Measurements from ENCODE around the gene TAF3.

DNA sequence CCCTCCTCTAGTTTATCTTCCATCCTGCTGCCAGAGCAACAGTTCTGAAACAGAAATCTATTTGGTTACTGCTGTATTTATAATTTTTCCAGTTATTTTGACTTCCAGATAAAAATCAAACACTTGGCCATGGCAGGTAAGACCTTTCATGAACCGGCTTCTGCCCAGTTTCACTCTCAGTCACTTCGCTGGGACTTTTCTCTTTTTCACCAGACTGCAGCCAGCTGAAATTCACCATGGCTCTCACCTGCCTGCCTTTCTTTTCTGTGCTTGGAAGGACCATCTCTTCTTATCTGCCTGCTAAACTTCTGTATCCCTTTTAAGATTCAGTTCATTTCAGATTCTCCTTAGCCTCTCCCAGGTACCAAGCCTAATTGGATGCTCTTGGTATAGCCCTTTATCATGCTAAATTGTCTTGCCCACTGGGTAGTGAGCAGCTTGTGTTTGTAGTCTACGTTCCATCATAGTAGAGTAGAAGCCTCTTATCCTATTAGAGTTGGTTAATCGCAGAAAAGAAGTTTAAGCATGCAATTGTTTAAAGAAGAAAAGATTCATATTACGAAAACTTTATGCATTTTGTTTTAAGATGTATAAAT, 71.7 kb downstream of the TAF3 start:
- TF ChIP-seq, protein P1, sequence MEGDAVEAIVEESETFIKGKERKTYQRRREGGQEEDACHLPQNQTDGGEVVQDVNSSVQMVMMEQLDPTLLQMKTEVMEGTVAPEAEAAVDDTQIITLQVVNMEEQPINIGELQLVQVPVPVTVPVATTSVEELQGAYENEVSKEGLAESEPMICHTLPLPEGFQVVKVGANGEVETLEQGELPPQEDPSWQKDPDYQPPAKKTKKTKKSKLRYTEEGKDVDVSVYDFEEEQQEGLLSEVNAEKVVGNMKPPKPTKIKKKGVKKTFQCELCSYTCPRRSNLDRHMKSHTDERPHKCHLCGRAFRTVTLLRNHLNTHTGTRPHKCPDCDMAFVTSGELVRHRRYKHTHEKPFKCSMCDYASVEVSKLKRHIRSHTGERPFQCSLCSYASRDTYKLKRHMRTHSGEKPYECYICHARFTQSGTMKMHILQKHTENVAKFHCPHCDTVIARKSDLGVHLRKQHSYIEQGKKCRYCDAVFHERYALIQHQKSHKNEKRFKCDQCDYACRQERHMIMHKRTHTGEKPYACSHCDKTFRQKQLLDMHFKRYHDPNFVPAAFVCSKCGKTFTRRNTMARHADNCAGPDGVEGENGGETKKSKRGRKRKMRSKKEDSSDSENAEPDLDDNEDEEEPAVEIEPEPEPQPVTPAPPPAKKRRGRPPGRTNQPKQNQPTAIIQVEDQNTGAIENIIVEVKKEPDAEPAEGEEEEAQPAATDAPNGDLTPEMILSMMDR (IDR thresholded peaks at IDR 0.05) = no peak
- no peak for TF ChIP-seq POLR2AphosphoS5 (IDR thresholded peaks at IDR 0.05; ENCODE audit: low read depth, low read length)
- TF ChIP-seq, protein P2, sequence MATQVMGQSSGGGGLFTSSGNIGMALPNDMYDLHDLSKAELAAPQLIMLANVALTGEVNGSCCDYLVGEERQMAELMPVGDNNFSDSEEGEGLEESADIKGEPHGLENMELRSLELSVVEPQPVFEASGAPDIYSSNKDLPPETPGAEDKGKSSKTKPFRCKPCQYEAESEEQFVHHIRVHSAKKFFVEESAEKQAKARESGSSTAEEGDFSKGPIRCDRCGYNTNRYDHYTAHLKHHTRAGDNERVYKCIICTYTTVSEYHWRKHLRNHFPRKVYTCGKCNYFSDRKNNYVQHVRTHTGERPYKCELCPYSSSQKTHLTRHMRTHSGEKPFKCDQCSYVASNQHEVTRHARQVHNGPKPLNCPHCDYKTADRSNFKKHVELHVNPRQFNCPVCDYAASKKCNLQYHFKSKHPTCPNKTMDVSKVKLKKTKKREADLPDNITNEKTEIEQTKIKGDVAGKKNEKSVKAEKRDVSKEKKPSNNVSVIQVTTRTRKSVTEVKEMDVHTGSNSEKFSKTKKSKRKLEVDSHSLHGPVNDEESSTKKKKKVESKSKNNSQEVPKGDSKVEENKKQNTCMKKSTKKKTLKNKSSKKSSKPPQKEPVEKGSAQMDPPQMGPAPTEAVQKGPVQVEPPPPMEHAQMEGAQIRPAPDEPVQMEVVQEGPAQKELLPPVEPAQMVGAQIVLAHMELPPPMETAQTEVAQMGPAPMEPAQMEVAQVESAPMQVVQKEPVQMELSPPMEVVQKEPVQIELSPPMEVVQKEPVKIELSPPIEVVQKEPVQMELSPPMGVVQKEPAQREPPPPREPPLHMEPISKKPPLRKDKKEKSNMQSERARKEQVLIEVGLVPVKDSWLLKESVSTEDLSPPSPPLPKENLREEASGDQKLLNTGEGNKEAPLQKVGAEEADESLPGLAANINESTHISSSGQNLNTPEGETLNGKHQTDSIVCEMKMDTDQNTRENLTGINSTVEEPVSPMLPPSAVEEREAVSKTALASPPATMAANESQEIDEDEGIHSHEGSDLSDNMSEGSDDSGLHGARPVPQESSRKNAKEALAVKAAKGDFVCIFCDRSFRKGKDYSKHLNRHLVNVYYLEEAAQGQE (IDR thresholded peaks at IDR 0.05; ENCODE audit: insufficient read depth in 1 of 2, low read depth in 2 of 2, low read length in 1 of 2) = no peak
- no peak for TF ChIP-seq TCF7L2 (IDR thresholded peaks at IDR 0.05; ENCODE audit: low read depth, low read length)
- TF ChIP-seq SIN3A (IDR thresholded peaks at IDR 0.05; ENCODE audit: borderline replicate concordance, insufficient read depth, low read depth, low read length) = no peak

All from Panc1 (cell line).